PC-9 (cell line): ENCODE measurements around the gene C16orf46. TPM values are rescaled to one million over a fixed set of nuclear protein-coding genes. Genes with fewer than 3 reads are reported as not detected.
A peak's percentile ranks its signal among the peaks of the same experiment; 100 is the strongest.

ENCODE experiments used
- Bru-seq: library from RNA; stranded (reverse); fragments of 400-500 nt; gene quantifications from one replicate; lab custom pipeline; 2021; lab: Mats Ljungman, UMichigan
- BruChase-seq, 2 experiments: library from RNA; stranded (reverse); fragments of 400-500 nt; gene quantifications; one replicate each; lab custom pipeline; 2021; lab: Mats Ljungman, UMichigan
- BruUV-seq: library from RNA; stranded (reverse); fragments of 400-500 nt; replicated peaks from 2 replicates; lab custom pipeline; 2021; lab: Mats Ljungman, UMichigan
- CTCF ChIA-PET: fragments of 300-600 bp; sonication (Branson Sonifier 250); formaldehyde crosslinking; loops from one replicate; lab custom pipeline; 2022; ENCODE audit warnings: antibody characterized with exemption; lab: Charles Lee
- POLR2A ChIA-PET: fragments of 300-600 bp; sonication (Branson Sonifier 250); formaldehyde crosslinking; loops from one replicate; lab custom pipeline; 2022; ENCODE audit warnings: antibody characterized with exemption; ENCODE audit not compliant: unreplicated experiment; lab: Charles Lee
- DNase-seq, 2 experiments: peaks; one replicate each; pipeline versions ENCODE4 v3.0.0 to v3.0.0-alpha.2; 2015 to 2022; ENCODE audit warnings: mixed read lengths in 1 of 2
- H2AFZ ChIP-seq: fragments of 200-600 bp; sonication (generic); 2 replicates; pipeline ENCODE4 v1.8.1; 2017; ENCODE audit warnings: antibody characterized with exemption
- H3F3A ChIP-seq: fragments of 200-600 bp; sonication (generic); 2 replicates; pipeline ENCODE4 v1.8.1; 2017; ENCODE audit warnings: antibody characterized with exemption, mild to moderate bottlenecking, low read depth; ENCODE audit not compliant: insufficient read depth
- H3K27ac ChIP-seq: fragments of 200-600 bp; sonication (generic); 2 replicates; pipeline ENCODE4 v1.6.1; 2016; ENCODE audit warnings: mixed run types
- H3K27me3 ChIP-seq: fragments of 200-600 bp; sonication (generic); 2 replicates; pipeline ENCODE4 v1.6.1; 2016; ENCODE audit warnings: low read depth, mixed run types; ENCODE audit not compliant: insufficient read depth
- H3K36me3 ChIP-seq: fragments of 200-600 bp; sonication (generic); 2 replicates; pipeline ENCODE4 v1.6.1; 2016; ENCODE audit warnings: low read depth, mixed run types
- H3K4me1 ChIP-seq: fragments of 200-600 bp; sonication (generic); replicated peaks from 2 replicates; pipeline ENCODE4 v1.6.1; 2016; ENCODE audit warnings: mixed run types; ENCODE audit not compliant: insufficient read depth
- H3K4me2 ChIP-seq: fragments of 200-600 bp; sonication (generic); 2 replicates; pipeline ENCODE4 v1.6.1; 2017; ENCODE audit warnings: mixed run types
- H3K4me3 ChIP-seq: fragments of 200-600 bp; sonication (generic); 2 replicates; pipeline ENCODE4 v1.6.1; 2016; ENCODE audit warnings: mixed run types
- H3K79me2 ChIP-seq: fragments of 200-600 bp; sonication (generic); 2 replicates; pipeline ENCODE4 v1.6.1; 2017; ENCODE audit warnings: low read depth, mixed run types
- H3K9me2 ChIP-seq: fragments of 200-600 bp; sonication (generic); 2 replicates; pipeline ENCODE4 v1.8.1; 2017; ENCODE audit warnings: mild to moderate bottlenecking; ENCODE audit not compliant: insufficient read depth
- H3K9me3 ChIP-seq: fragments of 200-600 bp; sonication (generic); 2 replicates; pipeline ENCODE4 v1.8.1; 2016; ENCODE audit warnings: low read depth; ENCODE audit not compliant: insufficient read depth
- H4K20me1 ChIP-seq: fragments of 200-600 bp; sonication (generic); 2 replicates; pipeline ENCODE4 v1.8.1; 2017; ENCODE audit not compliant: insufficient read depth
- CTCF ChIP-seq: fragments of 200-600 bp; sonication (generic); conservative IDR thresholded peaks from 2 replicates; pipeline ENCODE4 v1.6.1; 2017; ENCODE audit warnings: mixed run types, antibody characterized with exemption, mild to moderate bottlenecking, moderate library complexity
- EZH2 ChIP-seq: fragments of 200-600 bp; sonication (generic); IDR thresholded peaks from 2 replicates; pipeline ENCODE4 v1.8.0; 2017; ENCODE audit warnings: antibody characterized with exemption, low read depth
- intact Hi-C: fragments of 100-400 bp; cut with micrococcal nuclease; formaldehyde crosslinking; loops from one replicate; pipeline ENCODE4 v1.10.0; 2022; ENCODE audit not compliant: unreplicated experiment
- long read RNA-seq: library from polyadenylated mRNA; stranded (forward); transcript quantifications from one replicate; pipeline ENCODE4 v2.0.0, GENCODE V29; 2022
- total RNA-seq: library from RNA; stranded (reverse); gene quantifications from 2 replicates; pipeline ENCODE4 v1.2.3, GENCODE V29; 2021

Gene C16orf46
- total RNA-seq (0.92 and 2.3 TPM in 2 replicates), Bru-seq, nascent RNA (percentile 65 among the genes with signal in this experiment), BruChase-seq, experiment 1, labeled RNA remaining after a 2-hour chase (percentile 79 among the genes with signal in this experiment), BruChase-seq, experiment 2, labeled RNA remaining after a 6-hour chase (percentile 85 among the genes with signal in this experiment)
- long read RNA-seq, partial matches to known transcripts = 0 of 3 reads
- long read RNA-seq, other reads (novel, unspliced or antisense) = 1 of 3 reads

GRCh38 chr16:81077076-81077940, at the start of gene C16orf46:
TSS of gene C16orf46 (minus strand) at chr16:81077238. CDS start at chr16:81063955, 13,283 bp downstream.
- Histone ChIP-seq H3K4me3 (peak within 1 kb of the TSS; percentile 76), H3K27me3 (no peaks in the 10 kb centered on the region), H4K20me1 (no peaks in the 10 kb centered on the region), H3K79me2 (peaks cover 9% of the 10 kb centered on the region; the same call in 1 of the 2 replicates), H2AFZ (peak within 1 kb of the TSS; percentile 89), H3K4me1 (peaks cover 17% of the 10 kb centered on the region; the same call in 1 of the 2 replicates), H3K27ac (peak within 1 kb of the TSS; percentile 79), H3F3A (peaks cover 26% of the 10 kb centered on the region; the same call in 1 of the 2 replicates), H3K4me2 (peak within 1 kb of the TSS; percentile 84), H3K9me2 (no peaks in the 10 kb centered on the region), H3K36me3 (no peaks in the 10 kb centered on the region), H3K9me3 (no peaks in the 10 kb centered on the region)
- CTCF ChIA-PET = interaction anchor here (0.6 kb wide), 1 partner anchor 90 kb away, joined by 6 read pairs; no protein-coding TSS in a partner anchor
- intact Hi-C loops = loop anchor here (5.0 to 10.0 kb wide), 2 partner anchors 105 to 237 kb away; partner anchors contain the start of gene GAN
- TSS peak; percentile 94 for BruUV-seq
- POLR2A ChIA-PET = interaction anchor here (0.5 to 1.0 kb wide), 7 partner anchors 20 to 324 kb away, joined by 3 to 4 read pairs (median 3); partner anchors contain the start of gene GAN
- TF ChIP-seq EZH2 (no peak), CTCF (no peak)
- DNase-seq = peak; percentile 91 to 97

- Histone ChIP-seq H3K9me2 (no peaks in the 10 kb centered on the region), H2AFZ (no peak overlapping the region), H3K4me3 (no peak overlapping the region), H3K27me3 (no peaks in the 10 kb centered on the region), H3K4me1 (peaks cover 16% of the 10 kb centered on the region), H3K4me2 (no peak overlapping the region), H3K36me3 (no peaks in the 10 kb centered on the region), H4K20me1 (no peaks in the 10 kb centered on the region), H3F3A (peaks cover 15% of the 10 kb centered on the region), H3K79me2 (no peaks in the 10 kb centered on the region), H3K9me3 (no peaks in the 10 kb centered on the region), H3K27ac (no peak overlapping the region)
- DNase-seq = no peak
- TF ChIP-seq EZH2 = no peak
- TF ChIP-seq CTCF = no peak
- intact Hi-C loops = no loop called here
- no TSS peak for BruUV-seq
- ChIA-PET CTCF (no interaction called here), POLR2A (no interaction called here)
Observed at GRCh38 chr16:81123092-81123852, 46.2 kb upstream of the C16orf46 start.

GRCh38 chr16:81121474-81121990, 44.5 kb upstream of the C16orf46 start:
- ChIA-PET POLR2A (no interaction called here), CTCF (no interaction called here)
- H3K36me3 ChIP-seq = no peaks in the 10 kb centered on the region
- H3K4me3 ChIP-seq = no peak overlapping the region
- no peaks in the 10 kb centered on the region for H3K79me2 ChIP-seq
- no peaks in the 10 kb centered on the region for H3K27me3 ChIP-seq
- no peak overlapping the region for H3K27ac ChIP-seq
- BruUV-seq = no TSS peak
- TF ChIP-seq CTCF = no peak
- no peak for TF ChIP-seq EZH2
- H3K4me1 ChIP-seq = peaks cover 2% of the 10 kb centered on the region
- H2AFZ ChIP-seq = no peak overlapping the region
- no peaks in the 10 kb centered on the region for H3K9me2 ChIP-seq
- H3K9me3 ChIP-seq = no peaks in the 10 kb centered on the region
- H3F3A ChIP-seq = peaks cover 4% of the 10 kb centered on the region
- DNase-seq = no peak
- H4K20me1 ChIP-seq = no peaks in the 10 kb centered on the region
- intact Hi-C loops = no loop called here
- no peak overlapping the region for H3K4me2 ChIP-seq
